ENCODE measurements around the gene KIAA1549.

GRCh38 chr7:138987686-138988085 is 6.5 kb upstream of the KIAA1549 start:
- TF ChIP-seq CTCF (conservative IDR thresholded peaks at IDR 0.05 in 1 of 2, IDR thresholded peaks at IDR 0.05 in 1 of 2; ENCODE audit: extremely low read depth in 1 of 2, insufficient read depth in 1 of 2, low read depth in 1 of 2, low read length in 2 of 2) (no peak), EZH2 (IDR thresholded peaks at IDR 0.05; ENCODE audit: borderline replicate concordance, low read length) (no peak)
